ENCODE measurements around the gene AMFR. TPM values are rescaled to one million over a fixed set of nuclear protein-coding genes. Genes with fewer than 3 reads are reported as not detected.

AMFR gene
- total and polyA plus RNA-seq, 2 of the 13 experiments (the other 11 are each of a cell fraction or from before 2014, with no cell fraction given), result 52.9 to 108 TPM

DNA sequence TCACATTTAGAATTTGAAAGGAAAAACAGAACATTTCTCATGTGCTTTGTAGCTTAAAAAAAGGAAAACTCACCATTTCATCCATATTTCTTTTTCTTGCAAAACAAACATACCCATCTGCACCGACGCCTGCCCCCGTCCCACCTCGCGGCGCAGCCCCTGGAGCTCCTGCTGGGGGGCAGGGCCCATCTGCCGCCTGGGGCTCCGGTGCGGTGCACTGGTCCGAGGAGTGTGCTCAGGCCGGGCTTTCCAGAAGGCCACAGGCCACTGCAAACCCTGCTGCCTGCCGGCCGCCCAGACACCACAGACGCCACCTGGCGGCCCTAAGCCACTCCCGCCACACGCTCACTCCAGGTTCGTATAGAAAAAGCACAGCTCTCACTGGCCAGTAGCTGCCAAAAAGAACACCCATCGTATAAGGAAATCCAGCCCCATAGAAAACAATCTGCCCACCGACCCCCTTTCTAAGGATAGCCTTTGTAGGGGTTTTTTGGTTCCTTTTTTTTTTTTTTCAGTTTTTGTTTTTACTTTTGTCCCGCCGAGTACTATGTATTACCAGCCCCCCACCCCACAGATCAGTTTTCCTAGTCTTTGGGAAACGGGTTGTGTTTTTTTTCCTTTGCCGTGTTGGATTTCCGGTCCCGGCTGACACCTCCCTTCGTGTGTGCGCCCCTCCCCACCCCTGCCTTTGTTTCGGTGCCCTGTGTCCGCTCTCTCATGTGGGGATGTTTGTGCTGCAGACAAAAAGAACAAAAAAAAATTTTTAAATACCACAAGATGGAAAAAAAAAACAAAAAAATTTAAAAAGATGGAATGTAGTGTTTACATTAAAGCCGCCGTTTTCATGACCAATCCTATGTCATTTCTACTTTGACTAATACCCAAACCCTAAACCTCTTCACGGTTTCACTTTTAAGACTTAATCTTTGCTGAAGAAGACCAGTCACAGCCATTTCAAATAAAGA is 68.8 kb downstream of the AMFR start (continued):
- TF ChIP-seq ATF2 (CRISPR knock-in tag; IDR thresholded peaks at IDR 0.05), result peak; percentile 47; the same call in 1 of the 2 replicates
- peak; percentile 95 for TF ChIP-seq ZFY (CRISPR knock-in tag; IDR thresholded peaks at IDR 0.05)
- TF ChIP-seq, protein P1, sequence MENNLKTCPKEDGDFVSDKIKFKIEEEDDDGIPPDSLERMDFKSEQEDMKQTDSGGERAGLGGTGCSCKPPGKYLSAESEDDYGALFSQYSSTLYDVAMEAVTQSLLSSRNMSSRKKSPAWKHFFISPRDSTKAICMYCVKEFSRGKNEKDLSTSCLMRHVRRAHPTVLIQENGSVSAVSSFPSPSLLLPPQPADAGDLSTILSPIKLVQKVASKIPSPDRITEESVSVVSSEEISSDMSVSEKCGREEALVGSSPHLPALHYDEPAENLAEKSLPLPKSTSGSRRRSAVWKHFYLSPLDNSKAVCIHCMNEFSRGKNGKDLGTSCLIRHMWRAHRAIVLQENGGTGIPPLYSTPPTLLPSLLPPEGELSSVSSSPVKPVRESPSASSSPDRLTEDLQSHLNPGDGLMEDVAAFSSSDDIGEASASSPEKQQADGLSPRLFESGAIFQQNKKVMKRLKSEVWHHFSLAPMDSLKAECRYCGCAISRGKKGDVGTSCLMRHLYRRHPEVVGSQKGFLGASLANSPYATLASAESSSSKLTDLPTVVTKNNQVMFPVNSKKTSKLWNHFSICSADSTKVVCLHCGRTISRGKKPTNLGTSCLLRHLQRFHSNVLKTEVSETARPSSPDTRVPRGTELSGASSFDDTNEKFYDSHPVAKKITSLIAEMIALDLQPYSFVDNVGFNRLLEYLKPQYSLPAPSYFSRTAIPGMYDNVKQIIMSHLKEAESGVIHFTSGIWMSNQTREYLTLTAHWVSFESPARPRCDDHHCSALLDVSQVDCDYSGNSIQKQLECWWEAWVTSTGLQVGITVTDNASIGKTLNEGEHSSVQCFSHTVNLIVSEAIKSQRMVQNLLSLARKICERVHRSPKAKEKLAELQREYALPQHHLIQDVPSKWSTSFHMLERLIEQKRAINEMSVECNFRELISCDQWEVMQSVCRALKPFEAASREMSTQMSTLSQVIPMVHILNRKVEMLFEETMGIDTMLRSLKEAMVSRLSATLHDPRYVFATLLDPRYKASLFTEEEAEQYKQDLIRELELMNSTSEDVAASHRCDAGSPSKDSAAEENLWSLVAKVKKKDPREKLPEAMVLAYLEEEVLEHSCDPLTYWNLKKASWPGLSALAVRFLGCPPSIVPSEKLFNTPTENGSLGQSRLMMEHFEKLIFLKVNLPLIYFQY (CRISPR knock-in tag; IDR thresholded peaks at IDR 0.05; ENCODE audit: borderline replicate concordance), result peak; percentile 68; the same call in 1 of the 2 replicates
- peak; percentile 67; the same call in 1 of the 2 replicates for TF ChIP-seq ZBTB38 (CRISPR knock-in tag; IDR thresholded peaks at IDR 0.05)
- TF ChIP-seq, protein P2, sequence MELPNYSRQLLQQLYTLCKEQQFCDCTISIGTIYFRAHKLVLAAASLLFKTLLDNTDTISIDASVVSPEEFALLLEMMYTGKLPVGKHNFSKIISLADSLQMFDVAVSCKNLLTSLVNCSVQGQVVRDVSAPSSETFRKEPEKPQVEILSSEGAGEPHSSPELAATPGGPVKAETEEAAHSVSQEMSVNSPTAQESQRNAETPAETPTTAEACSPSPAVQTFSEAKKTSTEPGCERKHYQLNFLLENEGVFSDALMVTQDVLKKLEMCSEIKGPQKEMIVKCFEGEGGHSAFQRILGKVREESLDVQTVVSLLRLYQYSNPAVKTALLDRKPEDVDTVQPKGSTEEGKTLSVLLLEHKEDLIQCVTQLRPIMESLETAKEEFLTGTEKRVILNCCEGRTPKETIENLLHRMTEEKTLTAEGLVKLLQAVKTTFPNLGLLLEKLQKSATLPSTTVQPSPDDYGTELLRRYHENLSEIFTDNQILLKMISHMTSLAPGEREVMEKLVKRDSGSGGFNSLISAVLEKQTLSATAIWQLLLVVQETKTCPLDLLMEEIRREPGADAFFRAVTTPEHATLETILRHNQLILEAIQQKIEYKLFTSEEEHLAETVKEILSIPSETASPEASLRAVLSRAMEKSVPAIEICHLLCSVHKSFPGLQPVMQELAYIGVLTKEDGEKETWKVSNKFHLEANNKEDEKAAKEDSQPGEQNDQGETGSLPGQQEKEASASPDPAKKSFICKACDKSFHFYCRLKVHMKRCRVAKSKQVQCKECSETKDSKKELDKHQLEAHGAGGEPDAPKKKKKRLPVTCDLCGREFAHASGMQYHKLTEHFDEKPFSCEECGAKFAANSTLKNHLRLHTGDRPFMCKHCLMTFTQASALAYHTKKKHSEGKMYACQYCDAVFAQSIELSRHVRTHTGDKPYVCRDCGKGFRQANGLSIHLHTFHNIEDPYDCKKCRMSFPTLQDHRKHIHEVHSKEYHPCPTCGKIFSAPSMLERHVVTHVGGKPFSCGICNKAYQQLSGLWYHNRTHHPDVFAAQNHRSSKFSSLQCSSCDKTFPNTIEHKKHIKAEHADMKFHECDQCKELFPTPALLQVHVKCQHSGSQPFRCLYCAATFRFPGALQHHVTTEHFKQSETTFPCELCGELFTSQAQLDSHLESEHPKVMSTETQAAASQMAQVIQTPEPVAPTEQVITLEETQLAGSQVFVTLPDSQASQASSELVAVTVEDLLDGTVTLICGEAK (IDR thresholded peaks at IDR 0.05), result no peak
- TF ChIP-seq, protein P2 (CRISPR knock-in tag; IDR thresholded peaks at IDR 0.05), result peak; percentile 72; the same call in 1 of the 2 replicates
- TF ChIP-seq, protein P3, sequence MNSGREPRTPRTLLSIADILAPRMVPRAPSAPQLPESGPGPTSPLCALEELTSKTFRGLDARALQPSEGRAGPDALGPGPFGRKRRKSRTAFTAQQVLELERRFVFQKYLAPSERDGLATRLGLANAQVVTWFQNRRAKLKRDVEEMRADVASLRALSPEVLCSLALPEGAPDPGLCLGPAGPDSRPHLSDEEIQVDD (CRISPR knock-in tag; IDR thresholded peaks at IDR 0.05; ENCODE audit: borderline replicate concordance), result no peak; the same call in 1 of the 2 replicates
- no peak for TF ChIP-seq ZBTB37 (CRISPR knock-in tag; IDR thresholded peaks at IDR 0.05)
- TF ChIP-seq ZNF607 (CRISPR knock-in tag; IDR thresholded peaks at IDR 0.05; ENCODE audit: borderline replicate concordance), result peak; percentile 76; the same call in 1 of the 2 replicates
